Mesodermal cell (in vitro differentiated cells): Measurements from ENCODE around the gene TSPAN13.

Experiments
- H3K27ac ChIP-seq: 2 replicates; pipeline ENCODE4 v1.7.0; 2013; ENCODE audit warnings: mild to moderate bottlenecking, low read depth, low read length, moderate library complexity; ENCODE audit not compliant: severe bottlenecking
- H3K36me3 ChIP-seq: 2 replicates; pipeline ENCODE4 v1.7.1; 2013; ENCODE audit warnings: mild to moderate bottlenecking, low read length, moderate library complexity; ENCODE audit not compliant: control insufficient read depth, insufficient read depth
- H3K4me1 ChIP-seq: one replicate; pipeline ENCODE4 v1.7.1; 2013; ENCODE audit warnings: mild to moderate bottlenecking, low read length; ENCODE audit not compliant: insufficient read depth, control insufficient read depth, poor library complexity, severe bottlenecking
- H3K4me3 ChIP-seq: 2 replicates; pipeline ENCODE4 v1.7.0; 2013; ENCODE audit warnings: low read length, control low read depth, mild to moderate bottlenecking; ENCODE audit not compliant: insufficient read depth, poor library complexity, severe bottlenecking; ENCODE audit errors: extremely low read depth
- H3K9me3 ChIP-seq: 2 replicates; pipeline ENCODE4 v1.7.1; 2013; ENCODE audit warnings: mild to moderate bottlenecking, low read length, moderate library complexity; ENCODE audit not compliant: control insufficient read depth
- WGBS, 2 experiments: methylation state at CpG; one replicate each; pipeline ENCODE4 v1.1.5; 2013; ENCODE audit warnings: missing lambda C conversion rate in 2 of 2; ENCODE audit not compliant: insufficient coverage in 2 of 2; 5-methylcytosine and 5-hydroxymethylcytosine counted together

Gene TSPAN13

DNA sequence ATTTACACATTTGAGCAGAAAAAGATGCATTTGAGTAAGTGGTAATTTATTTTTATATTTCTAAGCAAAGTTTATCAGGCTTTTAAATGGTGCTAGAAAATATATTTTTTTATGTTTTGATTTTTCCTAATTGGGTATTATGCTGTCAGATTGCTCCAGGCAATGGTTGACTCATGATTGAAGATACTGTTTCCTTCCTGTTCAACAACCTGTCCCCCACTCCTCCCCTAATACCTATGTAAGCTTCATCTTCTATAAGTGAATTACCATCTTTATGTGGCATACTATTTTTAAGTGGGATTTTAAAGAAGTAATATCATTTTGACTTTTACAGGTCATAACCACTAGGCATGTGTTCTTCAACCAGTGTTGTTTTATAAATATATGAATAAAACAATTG lies 21.4 kb downstream of the TSPAN13 start:
- Histone ChIP-seq H3K4me1 (no peaks in the 10 kb centered on the region), H3K4me3 (no peak overlapping the region), H3K36me3 (no peaks in the 10 kb centered on the region), H3K9me3 (no peaks in the 10 kb centered on the region), H3K27ac (no peak overlapping the region)

DNA sequence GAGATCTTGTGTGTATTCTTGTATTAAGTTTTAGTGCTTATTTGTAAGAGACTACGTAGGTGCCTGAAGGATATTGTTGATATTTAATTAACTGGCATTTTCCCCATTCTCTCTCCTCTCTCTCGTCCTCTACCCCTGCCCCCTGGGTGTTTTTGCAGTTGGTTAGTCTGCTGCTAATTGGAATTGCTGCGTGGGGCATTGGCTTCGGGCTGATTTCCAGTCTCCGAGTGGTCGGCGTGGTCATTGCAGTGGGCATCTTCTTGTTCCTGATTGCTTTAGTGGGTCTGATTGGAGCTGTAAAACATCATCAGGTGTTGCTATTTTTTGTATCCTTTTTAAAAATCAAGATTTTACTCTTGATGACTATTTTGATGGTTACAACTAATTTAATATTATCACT lies 22.5 kb downstream of the TSPAN13 start:
- Histone ChIP-seq H3K4me3 (no peak overlapping the region), H3K4me1 (no peaks in the 10 kb centered on the region), H3K27ac (no peak overlapping the region), H3K9me3 (no peaks in the 10 kb centered on the region), H3K36me3 (no peaks in the 10 kb centered on the region)
- 70 to 89% methylated on average over 4 to 5 of the region's 7 CpGs for WGBS, 2 experiments

- H3K4me1 ChIP-seq = no peaks in the 10 kb centered on the region
- H3K4me3 ChIP-seq = no peak overlapping the region
- peaks cover 7% of the 10 kb centered on the region for H3K36me3 ChIP-seq
- WGBS, 2 experiments = 71 to 100% methylated on average over 1 of the region's 3 CpGs
- H3K27ac ChIP-seq = no peak overlapping the region
- no peaks in the 10 kb centered on the region for H3K9me3 ChIP-seq
These were observed 24.9 kb downstream of the TSPAN13 start for GRCh38 chr7:16778476-16778875.

- Histone ChIP-seq H3K27ac (no peak overlapping the region), H3K36me3 (peaks cover 9% of the 10 kb centered on the region)
- no CpG with 5 or more reads among the region's 1 CpG for WGBS, 2 experiments
These were observed 25.5 kb downstream of the TSPAN13 start for GRCh38 chr7:16779051-16779450.

GRCh38 chr7:16780596-16780995 lies 27.0 kb downstream of the TSPAN13 start:
- WGBS, 2 experiments = no CpG with 5 or more reads among the region's 1 CpG
- Histone ChIP-seq H3K9me3 (no peaks in the 10 kb centered on the region), H3K4me3 (no peak overlapping the region), H3K36me3 (peaks cover 12% of the 10 kb centered on the region), H3K4me1 (no peaks in the 10 kb centered on the region), H3K27ac (no peak overlapping the region)

More at GRCh38 chr7:16779051-16779450, 25.5 kb downstream of the TSPAN13 start:
- Histone ChIP-seq H3K9me3 (no peaks in the 10 kb centered on the region), H3K4me1 (no peaks in the 10 kb centered on the region), H3K4me3 (no peak overlapping the region)

DNA sequence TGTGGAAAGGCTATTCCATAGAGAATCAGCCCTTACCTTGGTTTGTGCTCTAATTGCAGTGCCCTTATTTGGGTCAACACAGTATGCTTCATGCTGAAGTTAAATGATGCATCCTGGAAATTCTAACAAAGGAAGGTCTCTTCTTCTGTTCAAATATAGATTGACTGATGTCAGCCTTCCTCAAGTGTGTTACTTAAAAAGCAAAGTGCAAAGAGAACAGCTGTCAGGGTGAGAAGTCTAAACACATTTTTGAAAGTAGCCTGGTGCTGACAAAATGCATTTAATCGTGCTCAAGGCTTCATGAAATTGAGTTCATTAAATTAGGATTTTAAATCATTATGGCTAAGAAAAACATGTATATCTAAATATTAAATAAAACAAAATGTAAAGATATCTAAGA lies 31.8 kb downstream of the TSPAN13 start:
- Histone ChIP-seq H3K4me3 (no peak overlapping the region), H3K4me1 (no peaks in the 10 kb centered on the region), H3K9me3 (no peaks in the 10 kb centered on the region), H3K36me3 (peaks cover 20% of the 10 kb centered on the region), H3K27ac (no peak overlapping the region)
- WGBS, 2 experiments = no CpG with 5 or more reads among the region's 1 CpG

DNA sequence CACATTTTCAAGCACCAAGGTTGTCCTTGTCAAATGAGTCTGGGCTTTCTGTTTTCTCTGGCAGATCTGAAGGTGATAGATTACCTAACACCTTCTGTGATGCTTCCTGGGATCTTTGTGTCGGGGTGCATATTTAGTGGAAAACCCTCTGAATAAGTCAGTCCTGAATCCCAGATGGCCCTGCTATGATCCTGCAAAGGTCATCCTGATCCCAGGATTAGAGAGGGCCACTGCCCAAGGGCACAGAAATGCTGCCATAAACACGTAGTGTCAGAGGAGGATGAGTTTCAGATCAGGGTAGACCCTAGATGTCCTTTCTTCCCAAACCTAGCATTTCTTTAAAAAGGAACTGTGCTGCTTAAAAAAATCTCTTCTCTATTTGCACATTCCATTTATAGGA lies 32.3 kb downstream of the TSPAN13 start:
- no peak overlapping the region for H3K4me3 ChIP-seq

DNA sequence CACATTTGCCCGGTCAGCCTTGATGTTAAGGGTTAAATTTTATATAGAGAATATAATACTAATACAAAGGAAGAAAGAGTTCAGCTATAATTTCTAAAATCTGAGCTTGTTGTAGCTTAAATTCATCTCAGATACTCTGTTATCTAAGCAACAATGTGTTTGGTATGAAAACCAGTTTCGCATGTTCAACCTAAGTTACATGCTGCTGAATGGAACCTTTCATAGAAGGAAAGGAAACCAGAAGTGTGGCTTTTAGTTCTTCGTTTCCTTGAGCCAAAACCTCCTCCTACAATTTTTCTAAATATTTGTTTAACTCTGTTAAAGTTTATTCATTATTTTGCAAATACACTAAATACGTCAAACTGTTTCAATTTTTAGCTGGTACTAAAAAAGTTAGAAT lies 32.7 kb downstream of the TSPAN13 start:
- Histone ChIP-seq H3K4me3 (no peak overlapping the region), H3K27ac (no peak overlapping the region), H3K4me1 (no peaks in the 10 kb centered on the region), H3K36me3 (peaks cover 20% of the 10 kb centered on the region), H3K9me3 (no peaks in the 10 kb centered on the region)
- no CpG with 5 or more reads among the region's 4 CpGs for WGBS, 2 experiments

More for the DNA sequence above, 32.3 kb downstream of the TSPAN13 start:
- no peaks in the 10 kb centered on the region for H3K9me3 ChIP-seq
- WGBS, 2 experiments = 83% methylated on average over 1 of the region's 2 CpGs; no CpG with 5 or more reads in 1 of the 2 experiments
- no peak overlapping the region for H3K27ac ChIP-seq
- no peaks in the 10 kb centered on the region for H3K4me1 ChIP-seq
- H3K36me3 ChIP-seq = peaks cover 20% of the 10 kb centered on the region

GRCh38 chr7:16787127-16787526 lies 33.6 kb downstream of the TSPAN13 start:
- Histone ChIP-seq H3K4me3 (no peak overlapping the region), H3K9me3 (no peaks in the 10 kb centered on the region), H3K36me3 (peaks cover 20% of the 10 kb centered on the region), H3K27ac (no peak overlapping the region), H3K4me1 (no peaks in the 10 kb centered on the region)
- 100% methylated on average over 1 of the region's 1 CpG for WGBS, 2 experiments

DNA sequence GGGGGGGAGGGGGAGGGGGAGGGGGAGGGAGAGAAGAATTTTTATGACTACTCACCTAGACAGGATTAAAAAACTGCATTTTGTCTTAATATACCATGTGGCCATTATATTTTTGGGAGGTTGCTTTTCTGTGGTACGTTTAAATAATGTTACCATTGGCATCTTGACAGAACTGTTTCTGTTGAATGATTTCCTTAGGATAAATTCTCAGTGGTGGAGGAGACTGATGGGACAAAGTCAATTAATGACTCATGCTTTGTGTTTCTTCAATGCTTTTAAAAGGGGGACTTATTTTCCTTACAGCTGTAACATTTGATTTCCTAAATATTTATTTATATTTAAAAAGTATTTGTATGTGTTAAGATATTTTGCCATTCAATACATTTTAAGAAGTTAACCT lies 37.5 kb downstream of the TSPAN13 start:
- no peak overlapping the region for H3K4me3 ChIP-seq
- H3K36me3 ChIP-seq = peaks cover 8% of the 10 kb centered on the region
- H3K4me1 ChIP-seq = no peaks in the 10 kb centered on the region
- no peaks in the 10 kb centered on the region for H3K9me3 ChIP-seq
- 100% methylated on average over 1 of the region's 1 CpG for WGBS, 2 experiments
- no peak overlapping the region for H3K27ac ChIP-seq

DNA sequence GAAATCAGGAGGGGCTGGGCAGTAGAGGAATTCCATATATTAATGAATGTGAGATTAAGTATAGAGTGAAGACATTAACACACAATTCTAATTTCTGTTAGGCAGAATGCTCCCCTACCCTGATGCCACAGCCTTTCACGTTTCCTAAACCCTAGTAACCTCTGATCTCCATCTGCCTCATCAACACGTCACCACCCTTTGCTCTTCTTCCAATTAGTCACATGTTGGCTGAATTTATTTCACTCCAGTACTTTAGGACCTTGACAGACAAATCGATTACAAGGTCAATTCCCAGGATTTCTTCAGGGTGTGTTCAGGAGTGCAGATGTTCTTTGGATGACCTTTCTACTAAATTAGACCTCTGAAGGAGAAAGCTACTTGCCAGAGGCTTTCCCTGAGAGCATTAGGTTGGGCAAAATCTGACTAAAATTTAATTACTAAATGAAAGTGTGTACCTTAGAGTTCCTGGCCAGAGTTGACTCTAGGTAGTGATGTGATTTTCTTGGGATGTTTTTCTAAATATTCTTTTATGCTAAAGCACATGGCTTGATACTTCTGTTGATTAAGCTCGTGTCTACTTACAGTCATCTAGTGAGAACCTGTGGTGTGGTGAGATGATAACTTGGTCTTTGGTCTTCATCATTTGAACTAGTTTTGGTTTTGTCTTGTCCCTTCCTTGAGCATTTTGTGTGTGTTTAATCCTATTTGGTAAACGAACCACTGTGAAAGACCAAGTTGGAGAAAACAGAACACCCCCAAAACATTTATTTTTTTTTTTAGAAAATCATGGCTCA lies 38.5 kb downstream of the TSPAN13 start:
- Histone ChIP-seq H3K27ac (no peak overlapping the region), H3K4me3 (no peak overlapping the region), H3K36me3 (peaks cover 8% of the 10 kb centered on the region), H3K4me1 (no peaks in the 10 kb centered on the region), H3K9me3 (no peaks in the 10 kb centered on the region)
- 87 to 88% methylated on average over 2 to 4 of the region's 5 CpGs for WGBS, 2 experiments
